Stimulated activated CD8-positive, alpha-beta memory T cell treated with anti-CD3 and anti-CD28 coated beads, Interleukin-12 subunit alpha, Interleukin-12 subunit beta, amount 100 ng/mL, for 1 hour (primary cell): ENCODE results near the gene ZNF138.
"Not testable (repeated sequence)": the region's sequence is repeated elsewhere in the genome, so short reads cannot be mapped to it uniquely, and the experiment has no call there.

Source experiments
- DNase-seq: peaks from one replicate; pipeline ENCODE4 v3.0.0-alpha.2; 2020; ENCODE audit warnings: low read depth

ZNF138 gene

DNA sequence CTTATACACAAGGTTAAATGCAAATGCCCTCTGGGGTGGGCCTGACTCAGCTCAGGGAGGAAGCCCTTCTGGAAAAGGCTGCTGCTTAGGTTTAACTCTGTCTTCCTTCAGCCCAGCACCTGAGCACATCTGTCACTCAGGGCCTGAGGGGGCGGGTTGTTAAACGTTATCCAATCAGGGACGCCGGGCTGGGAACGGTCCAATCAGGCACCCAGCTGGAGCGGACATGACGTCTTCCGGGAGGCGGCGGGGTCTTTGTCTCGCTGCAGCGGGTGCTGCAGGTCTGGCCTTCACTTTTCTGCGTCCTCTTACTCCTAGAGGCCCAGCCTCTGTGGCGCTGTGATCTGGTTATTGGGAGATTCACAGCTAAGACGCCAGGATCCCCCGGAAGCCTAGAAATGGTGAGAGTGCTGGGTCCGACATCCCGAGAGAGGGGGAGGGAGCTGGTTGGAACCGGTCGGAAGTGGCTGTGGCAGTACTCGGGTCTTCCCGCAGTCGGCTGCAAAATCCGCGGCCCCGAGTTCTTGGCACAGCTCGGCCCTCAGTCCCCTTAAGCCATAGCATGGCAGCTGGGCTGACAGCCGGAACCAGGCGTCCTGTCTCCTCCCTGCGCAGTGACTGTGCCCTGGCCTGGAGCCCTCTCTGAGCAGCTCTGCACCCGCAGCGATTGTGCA, at the start of gene ZNF138:
TSS of gene ZNF138 (plus strand) at position 258 of the 674 bp plus-strand sequence. CDS start at position 399, 141 bp downstream.
- DNase-seq: peak; percentile 89

DNA sequence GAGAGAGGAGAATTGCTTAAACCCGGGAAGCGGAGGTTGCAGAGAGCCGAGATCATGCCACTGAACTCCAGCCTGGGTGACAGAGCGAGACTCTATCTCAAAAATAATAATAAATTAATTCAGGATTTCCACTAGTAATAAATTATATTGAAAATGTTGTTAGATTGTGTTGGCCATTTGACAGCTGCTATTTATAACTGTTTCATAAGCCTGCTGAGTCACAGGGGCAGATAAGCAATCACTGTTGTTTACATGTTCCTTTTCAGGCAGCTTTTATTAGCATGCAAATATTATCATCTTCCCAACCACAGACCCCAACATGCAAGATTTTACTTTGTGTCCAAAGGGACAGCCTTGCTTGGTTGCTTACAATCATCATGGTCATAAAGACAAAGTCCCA, 49.5 kb upstream of the ZNF138 start:
- DNase-seq: no peak

DNA sequence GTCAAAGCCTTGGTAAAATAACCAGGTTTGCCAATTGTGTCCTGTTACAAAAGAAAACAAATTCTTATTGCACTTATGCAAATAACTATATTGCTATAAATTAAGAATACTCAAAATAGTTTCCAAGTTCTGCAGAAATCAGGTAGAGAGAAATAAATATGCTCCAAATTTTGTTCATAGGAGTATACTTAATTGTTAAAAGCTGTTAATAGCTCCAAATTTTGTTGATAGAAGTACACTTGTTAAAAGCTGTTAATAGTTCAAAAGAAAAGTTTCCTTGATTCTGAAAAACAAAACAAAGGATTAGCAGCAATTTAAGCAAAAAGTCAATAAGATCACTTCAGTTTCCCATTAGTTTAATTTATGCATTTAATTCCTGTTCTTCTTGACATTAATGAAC, 46.4 kb upstream of the ZNF138 start:
- no peak for DNase-seq

DNA sequence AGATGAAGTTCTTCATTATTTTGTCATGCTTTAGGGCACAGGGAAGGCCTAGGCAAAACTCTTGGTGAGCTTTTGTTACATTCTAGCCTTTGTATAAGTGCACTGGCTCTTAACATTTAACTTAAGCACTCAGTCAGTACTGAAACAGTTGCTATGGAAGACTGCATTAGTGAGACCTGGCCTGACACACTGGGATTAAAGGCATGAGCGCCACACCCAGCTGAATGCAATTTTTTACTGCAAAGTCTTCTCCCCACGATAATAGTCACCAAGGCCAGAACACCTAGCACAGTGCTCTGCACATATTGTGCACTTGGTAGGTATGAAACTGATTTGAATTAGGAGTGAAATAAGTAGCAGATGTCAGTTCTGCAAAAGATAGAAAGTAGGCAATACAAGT, 41.2 kb upstream of the ZNF138 start:
- DNase-seq: no peak

DNA sequence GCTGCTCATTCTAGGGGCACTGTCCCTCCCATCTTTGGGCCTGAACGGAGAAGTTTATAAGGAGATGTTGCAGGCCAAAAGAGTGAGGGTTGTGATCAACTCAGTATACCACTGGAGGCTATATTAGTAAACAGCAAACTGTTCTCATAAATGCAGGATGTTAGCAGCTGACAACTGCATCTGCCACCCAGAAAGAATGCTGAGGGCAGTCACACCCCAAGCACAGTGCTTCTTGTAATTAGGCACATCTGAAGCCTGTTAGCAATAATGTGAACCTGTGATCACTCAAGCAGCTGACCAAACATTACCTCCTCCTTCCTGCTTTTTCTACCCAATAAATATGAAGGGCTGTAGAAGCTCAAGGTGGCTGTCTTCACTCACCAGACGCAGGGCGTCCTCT, 38.4 kb upstream of the ZNF138 start:
- DNase-seq: no peak

DNA sequence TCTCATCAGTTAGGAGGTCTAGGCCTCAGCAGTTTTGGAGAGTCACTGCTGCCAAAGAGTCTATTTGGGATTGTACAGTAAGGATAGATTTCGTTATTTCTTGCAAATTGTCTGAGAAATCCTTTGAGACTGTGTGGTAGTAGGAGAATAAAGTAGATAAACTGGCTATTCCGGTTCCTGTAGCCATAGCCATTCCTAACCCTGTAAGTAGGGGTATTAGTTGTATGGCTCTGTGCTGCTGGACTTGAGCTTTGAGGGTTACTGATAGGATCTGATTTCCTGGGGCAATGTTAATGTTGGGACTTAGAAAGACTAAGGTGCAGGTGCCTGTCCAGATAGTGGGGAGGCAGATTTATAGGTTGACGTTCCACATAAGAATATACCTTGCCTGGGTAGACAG, 36.1 kb upstream of the ZNF138 start:
- no peak for DNase-seq

DNA sequence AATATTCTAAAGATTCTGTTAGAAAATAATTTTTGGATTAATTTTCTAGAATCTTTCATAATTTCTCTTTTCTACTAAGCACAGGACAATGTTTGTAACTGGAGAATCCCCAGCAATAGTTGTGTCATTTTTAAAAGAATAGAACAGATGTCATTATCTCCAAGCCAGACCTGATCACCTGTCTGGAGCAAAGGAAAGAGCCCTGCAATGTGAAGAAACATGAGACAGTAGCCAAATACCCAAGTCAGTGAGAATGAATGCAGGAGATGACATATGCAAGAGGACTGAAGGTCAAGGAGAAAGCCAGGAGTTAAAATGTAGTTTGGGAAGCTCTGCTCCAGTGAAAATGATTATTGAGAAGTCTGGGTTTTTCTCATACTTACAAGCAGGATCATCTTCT, 25.4 kb upstream of the ZNF138 start:
- no peak for DNase-seq

DNA sequence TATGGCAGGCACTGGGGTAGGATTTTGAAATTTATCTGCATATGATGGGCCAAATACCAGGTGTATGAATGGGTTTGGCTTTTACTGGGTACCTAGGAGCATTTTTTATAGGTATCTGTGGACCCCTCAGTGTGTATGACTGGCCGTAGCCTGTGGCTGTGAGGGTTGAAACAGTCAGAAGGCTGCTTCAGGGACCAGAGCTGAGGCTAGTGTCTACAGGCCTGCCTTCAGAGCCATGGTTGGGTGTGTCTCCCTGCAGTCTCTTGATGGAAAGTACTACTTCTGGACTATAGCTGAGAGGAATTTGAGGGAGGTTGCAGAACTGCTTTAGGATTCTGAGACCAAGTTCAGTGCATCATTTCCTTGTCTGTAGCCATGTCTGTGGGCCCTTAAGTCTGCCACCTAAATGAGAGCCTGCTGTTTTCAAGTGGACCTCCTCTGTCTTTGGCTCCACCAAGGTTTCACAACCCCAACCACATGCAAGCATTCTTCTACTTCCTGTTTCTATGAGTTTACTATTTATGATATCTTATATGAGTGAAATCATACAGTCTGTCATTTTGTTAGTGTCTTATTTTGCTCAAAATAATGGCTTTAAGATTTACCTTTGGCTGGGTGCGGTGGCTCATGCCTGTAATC, 19.9 kb upstream of the ZNF138 start:
- no peak for DNase-seq

DNA sequence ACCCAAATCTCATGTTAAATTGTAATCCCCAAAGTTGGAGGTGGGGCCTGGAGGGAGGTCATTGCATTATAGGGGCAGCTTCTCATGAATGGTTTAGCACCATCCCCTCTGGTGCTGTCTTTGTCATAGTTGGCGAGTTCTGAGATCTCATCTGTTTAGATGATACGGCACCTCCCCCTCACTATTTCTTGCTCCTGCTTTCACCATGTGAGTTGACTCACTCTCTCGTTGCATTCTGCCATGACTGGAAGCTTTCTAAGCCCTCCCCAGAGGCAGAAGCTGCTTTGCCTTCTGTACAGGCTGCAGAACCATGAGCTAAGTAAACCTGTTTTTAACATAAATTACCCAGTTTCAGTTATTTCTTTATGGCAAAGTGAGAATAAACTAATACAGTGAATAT, 18.9 kb upstream of the ZNF138 start:
- DNase-seq: no peak

DNA sequence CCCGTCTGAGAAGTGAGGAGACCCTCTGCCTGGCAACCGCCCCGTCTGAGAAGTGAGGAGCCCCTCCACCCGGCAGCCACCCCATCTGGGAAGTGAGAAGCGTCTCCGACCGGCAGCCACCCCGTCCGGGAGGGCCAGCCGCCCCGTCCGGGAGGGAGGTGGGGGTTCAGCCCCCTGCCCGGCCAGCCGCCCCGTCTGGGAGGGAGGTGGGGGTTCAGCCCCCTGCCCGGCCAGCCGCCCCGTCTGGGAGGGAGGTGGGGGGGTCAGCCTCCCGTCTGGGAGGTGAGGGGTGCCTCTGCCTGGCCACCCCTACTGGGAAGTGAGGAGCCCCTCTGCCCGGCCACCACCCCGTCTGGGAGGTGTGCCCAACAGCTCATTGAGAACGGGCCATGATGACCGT, 9.4 kb upstream of the ZNF138 start:
- not testable (repeated sequence) for DNase-seq

DNA sequence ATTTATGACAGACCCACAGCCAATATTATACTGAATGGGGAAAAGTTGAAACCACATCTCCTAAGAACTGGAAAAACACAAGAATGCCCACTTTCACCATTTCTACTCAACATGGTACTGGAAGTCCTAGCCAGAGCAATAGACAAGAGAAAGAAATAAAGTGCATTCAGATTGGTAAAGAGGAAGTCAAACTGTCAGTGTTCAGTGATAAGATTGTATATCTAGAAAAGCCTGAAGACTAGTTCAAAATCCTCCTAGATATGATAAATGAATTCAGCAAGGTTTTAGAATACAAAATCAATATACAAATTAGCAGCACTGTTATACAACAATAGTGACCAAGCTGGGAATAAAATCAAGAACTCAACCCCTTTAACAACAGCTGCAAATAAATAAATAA, 6.9 kb upstream of the ZNF138 start:
- DNase-seq: no peak

DNA sequence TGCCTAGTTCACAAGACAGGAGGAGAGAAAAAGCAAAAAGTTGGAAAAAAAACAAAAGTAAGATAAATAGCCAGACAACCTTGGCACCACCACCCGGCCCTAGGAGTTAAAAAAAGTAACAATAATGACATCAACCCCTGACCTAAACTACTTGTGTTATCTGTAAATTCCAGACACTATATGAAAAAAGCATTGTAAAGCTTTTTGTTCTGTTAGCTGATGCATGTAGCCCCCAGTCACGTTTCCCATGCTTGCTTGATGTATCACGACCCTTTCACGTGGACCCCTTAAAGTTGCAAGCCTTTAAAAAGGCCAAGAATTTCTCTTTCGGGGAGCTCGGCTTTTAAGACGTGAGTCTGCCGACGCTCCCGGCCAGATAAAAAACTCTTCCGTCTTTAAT, 5.0 kb upstream of the ZNF138 start:
- DNase-seq: not testable (repeated sequence)

DNA sequence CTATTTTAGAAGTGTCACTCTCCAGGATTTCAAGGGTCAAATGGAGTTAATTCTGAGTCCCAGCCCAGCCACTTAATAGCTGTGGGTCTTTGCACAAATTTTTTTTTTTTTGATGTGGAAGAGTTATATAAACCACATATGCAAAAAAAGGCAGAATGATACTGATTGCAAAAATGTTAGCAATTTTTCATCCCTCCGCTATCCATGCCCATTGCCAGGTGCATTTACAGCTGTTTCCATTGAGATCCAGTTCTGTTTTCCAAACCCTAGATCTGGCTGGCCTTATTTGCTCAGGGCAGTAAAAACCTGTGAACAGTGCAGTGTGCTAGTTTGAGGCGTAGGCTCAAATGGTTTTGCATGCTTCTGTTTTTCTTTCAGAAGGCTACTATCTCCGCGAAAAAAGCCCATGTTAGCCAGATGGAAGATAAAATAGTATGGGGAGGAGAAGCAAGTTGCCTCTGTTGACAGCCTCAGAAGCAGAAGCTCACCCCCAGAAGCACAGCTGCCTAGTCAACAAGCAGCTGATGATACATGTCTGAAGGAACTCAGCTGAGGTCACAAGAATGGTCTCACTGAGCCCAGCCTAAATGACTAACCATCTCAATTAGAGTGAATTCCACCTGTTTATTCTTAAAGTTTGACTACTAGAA, 997 bp upstream of the ZNF138 start:
- no peak for DNase-seq

DNA sequence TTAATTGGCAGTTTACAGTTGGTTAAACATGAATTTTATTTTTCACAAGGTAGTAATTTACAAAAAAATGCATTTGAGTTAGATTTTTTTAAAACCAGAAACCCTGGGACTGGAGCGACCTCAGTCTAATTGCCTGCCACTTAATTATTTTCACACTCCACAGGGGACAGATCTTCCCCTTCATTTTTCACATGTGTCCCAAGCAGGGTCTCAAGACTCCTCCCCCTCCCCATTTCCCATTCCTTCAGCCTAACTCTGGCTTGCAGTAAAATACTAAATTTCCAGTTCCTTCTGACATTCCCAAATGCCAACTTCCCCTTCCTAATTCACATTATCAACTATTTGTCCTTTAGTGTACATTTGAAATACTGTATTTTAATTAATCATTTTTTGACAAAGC, 948 bp downstream of the ZNF138 start:
- DNase-seq: no peak

DNA sequence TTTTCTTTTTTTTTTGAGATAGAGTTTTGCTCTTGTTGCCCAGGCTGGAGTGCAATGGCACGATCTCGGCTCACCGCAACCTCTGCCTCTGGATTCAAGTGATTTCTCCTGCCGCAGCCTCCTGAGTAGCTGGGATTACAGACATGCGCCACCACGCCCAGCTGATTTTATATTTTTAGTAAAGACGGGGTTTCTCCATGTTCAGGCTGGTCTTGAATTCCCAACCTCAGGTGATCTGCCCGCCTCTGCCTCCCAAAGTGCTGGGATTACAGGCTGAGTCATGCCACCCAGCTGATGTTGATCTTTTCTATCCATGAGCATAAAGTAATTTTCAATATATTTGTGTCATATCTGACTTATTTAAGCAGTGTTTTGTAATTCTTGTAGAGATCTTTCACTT, 4.9 kb downstream of the ZNF138 start:
- not testable (repeated sequence) for DNase-seq

DNA sequence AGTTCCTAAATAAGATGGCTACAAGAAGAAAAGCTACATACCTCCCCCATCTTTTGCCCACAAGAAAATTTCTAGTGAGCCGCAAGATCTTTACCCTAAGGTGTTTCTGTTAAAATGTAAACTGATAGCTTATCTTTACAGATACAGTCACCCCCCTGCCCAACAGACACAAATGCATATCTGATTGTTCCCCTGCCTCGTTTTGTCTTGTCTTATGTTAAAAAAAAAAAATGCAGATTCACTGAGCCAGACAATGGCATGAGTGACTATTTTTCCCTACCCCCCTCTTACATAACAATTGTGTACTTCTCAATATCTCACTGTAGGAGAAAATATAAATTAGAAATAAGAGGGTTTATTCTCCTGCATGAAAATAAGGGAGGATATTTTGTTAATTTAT, 8.5 kb downstream of the ZNF138 start:
- no peak for DNase-seq

DNA sequence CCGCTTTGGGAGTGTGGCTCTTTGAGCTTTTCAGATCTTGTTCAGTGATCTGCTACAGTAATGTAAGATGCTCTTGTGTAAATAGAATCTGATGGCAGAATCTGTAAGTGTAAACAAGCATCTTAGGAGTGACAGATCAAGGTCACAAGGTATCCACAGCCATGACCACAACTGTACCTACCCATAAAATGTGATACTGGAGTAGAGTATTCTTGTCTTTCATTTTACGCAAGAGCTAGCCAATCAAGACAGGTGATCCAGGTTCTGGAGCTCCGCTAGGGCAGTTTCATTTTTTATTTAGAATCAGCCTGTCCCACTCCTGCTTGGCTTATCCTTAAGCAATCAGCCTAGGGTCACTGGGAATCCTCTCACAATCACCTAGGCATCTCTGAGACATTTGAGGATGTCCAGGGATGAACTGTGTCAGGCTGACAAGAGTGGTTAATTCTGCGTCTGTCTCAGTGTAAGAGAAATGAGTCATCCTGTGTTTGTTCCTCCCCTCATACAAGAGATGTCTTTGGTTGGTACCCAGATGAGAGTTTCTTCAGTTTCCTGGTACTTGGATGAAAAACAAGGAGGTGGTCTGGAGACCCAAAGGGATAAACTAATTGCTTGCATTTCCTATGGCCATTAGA, 13.6 kb downstream of the ZNF138 start:
- no peak for DNase-seq

DNA sequence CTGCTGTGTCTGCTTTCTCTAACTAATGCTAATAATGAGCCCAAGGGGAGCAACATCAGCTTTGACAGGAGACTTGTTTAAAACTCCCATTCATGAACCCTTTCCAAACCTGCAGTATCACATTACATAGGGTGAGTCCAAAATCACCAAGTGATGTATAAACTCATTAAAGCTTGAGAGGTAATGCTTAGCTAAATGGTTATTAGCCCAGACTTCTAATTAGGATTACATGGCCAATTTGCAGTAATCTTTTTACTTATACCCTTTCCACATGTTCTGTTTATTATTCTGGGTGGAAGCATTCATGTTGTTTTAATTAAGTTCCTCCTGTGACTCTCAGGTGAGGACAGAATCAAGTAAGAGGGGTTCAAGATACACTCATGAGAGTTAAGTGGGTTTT, 17.5 kb downstream of the ZNF138 start:
- no peak for DNase-seq

DNA sequence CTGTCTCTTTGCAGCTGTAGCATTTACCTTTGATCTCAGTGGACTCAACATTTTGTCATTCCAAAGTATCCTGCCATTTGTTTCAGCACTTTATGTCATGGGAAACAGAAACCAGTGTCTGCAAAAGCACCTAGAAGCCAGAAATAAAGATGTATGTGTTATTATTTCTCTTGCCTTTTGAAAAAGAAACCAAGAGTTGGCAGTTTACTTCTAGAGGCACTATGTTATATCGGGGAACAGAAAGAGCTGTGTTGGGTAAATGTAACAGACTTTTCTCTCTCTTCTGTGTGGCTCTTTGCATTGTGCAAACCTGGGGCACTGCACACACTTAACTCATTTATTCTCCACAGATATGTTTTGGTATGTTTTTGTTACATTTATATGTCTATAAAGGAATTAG, 36.7 kb downstream of the ZNF138 start:
- DNase-seq: no peak

DNA sequence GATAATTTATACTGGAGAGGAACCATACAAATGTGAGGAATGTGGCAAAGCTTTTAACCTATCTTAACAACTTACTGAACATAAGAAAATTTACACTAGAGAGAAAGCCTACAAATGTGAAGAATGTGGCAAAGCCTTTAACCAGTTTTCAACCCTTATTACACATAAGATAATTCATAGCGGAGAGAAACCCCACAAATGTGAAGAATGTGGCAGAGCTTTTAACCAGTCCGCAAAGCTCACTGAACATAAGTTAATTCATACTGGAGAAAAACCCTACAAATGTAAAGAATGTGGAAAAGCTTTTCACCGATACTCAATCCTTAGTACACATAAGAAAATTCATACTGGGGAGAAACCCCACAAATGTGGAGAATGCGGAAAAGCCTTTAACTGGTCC, 37.9 kb downstream of the ZNF138 start:
- DNase-seq: no peak

DNA sequence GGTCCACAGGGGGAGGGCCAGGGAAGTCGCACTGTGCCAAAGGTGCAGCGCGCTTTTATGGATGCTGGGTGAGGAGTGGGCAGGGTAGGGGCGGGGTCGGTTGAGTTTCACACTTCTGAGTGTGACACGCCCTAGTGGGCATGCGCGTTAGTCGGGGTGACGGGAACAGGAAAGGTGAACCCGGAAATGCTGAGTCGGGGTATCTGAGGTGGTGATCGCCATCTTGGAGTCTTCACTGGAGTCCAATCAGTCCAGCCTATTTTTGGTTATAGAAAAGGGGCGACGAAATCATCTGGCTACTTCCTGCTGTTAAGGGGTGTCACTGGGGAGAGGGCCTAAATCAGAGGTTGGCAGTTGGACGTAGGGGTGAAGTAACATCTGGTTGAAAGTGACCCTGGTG, 40.8 kb downstream of the ZNF138 start:
- DNase-seq: no peak

DNA sequence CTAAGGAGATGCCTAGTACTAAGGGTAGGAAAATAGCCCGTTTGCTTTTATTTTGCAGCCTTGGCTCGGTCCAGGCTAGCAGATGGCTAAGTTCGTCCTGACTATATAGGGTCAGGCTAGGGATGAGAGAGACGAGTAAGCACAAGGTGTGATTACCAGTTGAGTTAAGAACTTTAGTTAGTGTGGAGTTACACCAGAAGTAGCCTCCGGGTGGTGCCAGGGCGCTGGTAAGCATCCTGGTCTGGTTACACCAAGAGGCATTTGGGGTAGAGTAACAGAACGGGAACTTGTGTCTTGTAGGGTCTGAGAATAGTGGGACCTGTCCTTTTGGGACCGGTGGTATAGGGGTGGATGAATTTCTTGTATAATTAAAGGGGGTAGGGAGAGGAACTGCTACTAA, 41.6 kb downstream of the ZNF138 start:
- DNase-seq: not testable (repeated sequence)

DNA sequence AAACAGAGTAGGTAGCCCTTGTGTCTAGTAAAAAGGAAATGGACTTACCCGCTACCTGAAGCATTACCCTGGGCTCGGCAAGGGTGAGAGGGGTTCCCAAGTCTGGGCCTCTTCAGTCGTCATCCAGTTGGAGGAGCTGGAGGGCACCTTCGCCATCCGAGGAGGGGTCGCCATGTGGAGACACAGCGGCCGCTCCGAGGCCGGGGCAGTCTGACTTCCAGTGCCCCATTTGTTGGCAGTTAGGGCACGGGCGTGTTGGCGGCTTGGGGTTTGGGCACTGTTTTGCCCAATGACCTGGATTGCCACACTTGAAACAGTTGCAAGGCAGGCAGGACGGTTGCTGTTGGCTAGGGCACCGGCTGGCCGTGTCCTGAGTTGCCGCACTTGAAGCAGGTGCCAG, 43.8 kb downstream of the ZNF138 start:
- not testable (repeated sequence) for DNase-seq
